ENCODE results near the gene RIPOR2.

RIPOR2 gene

DNA sequence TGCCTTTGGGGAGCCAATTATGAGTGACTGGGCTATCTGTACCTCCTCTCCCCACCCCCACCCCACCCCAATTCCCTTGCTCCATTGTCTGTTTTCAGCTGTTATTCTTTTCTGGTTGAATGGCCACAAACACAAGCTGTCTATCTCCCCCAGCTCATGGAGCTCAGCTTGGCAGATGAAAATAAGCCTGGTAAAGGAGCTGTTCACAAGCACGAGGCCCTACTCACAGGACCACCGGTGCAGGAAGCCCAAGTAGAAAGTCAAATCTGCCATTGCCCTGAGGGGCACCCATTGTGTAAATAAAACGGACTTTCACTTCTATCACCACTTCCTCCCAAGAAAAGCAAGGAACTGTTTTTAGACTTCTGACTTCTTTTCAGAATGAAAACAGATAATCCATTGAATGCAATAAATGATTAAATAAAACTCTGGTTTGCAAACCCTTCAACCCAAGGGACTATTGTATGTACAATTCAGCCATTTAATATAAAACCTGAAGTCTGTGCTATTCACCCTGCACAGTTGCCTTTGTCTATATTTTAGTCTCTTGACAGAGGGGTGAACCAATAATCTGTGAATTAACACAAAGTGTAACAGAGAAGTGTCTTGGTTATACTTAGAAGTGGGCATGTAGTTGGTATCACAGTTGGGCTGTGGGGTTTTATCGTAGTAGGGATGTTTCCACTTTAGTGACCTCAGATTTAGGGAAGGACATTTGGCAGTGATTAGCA, 27.7 kb downstream of the RIPOR2 start:
- DNase-seq (ENCODE audit: low read depth in 1 of 2, low spot score in 1 of 2): no peak

DNA sequence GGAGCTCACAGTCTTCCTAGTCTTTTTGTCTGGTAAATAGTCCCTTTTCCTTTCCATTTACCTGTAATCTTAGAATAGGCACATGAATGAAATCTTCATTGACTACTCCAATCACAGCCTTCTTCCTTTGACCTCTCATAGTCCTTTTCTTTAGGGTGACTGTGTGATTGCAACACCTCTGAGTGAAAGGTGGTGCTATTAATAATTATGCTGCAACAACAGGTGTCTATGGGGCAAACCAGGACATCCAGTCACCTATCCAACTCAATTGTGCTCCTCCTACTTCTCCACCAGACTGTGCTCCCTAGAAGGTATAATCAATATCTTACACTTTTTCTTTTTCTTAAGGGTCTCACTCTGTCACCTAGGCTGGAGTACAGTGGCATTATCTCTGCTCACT, 29.4 kb downstream of the RIPOR2 start:
- no peak for DNase-seq (ENCODE audit: low read depth in 1 of 2, low spot score in 1 of 2)

DNA sequence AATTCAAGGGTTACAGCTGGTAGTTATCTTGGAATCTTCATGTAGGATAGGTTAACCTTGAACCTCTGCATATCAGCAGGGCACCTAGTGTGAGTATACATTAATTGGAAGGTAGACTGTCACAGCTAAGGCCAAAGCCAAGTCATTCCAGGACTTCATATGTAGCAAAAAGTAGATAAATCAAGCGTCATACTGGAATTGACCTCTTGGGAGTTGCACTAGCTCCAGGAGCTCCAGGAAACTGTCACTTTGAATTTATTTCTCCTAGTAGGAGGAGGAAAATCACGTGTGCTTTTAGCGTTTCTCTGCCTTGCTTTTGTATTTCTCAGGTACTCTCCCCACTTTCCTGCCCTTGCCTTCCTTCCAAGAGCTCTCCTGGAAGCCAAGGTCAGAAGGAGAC, 30.3 kb downstream of the RIPOR2 start:
- DNase-seq (ENCODE audit: low read depth in 1 of 2, low spot score in 1 of 2): no peak

DNA sequence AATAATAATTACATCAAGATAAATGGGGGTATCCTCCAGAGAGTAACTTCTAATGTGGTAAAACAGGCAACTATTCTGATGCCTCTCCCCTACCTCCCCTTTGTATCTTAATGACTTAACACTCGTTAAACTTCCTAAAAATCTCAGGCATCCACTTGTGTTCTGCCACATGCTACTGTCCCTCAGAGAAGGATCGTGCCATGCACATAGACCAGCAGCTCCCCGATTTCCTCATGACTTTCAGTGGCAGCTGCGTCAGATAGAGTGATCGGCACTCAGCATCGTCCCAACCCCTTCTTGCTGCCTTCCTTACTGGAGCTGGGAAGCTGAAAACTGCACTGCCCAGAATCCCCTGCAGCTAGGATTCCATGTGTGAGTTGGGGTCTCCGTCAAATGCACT, 32.1 kb downstream of the RIPOR2 start:
- no peak for DNase-seq (ENCODE audit: low read depth in 1 of 2, low spot score in 1 of 2)

DNA sequence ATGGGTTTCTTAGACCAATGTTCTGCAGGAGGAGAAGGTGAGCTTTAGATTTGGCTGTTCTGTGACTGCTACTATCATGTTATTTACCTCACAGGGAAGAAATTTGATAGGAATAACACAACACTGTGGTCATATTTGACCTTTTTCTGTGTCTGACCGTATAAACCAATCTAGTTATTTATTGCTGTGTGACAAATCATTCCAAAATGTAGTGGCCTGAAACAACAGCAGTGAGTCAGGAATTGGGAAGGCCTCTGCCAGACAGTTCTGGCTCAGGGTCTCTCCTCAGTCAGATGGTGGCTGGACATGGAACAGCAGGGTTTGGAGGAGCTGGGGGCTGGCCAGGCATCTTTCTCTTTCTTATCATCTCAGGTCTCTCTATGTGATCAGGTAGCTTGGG, 33.0 kb downstream of the RIPOR2 start:
- DNase-seq (ENCODE audit: low read depth in 1 of 2, low spot score in 1 of 2): no peak

DNA sequence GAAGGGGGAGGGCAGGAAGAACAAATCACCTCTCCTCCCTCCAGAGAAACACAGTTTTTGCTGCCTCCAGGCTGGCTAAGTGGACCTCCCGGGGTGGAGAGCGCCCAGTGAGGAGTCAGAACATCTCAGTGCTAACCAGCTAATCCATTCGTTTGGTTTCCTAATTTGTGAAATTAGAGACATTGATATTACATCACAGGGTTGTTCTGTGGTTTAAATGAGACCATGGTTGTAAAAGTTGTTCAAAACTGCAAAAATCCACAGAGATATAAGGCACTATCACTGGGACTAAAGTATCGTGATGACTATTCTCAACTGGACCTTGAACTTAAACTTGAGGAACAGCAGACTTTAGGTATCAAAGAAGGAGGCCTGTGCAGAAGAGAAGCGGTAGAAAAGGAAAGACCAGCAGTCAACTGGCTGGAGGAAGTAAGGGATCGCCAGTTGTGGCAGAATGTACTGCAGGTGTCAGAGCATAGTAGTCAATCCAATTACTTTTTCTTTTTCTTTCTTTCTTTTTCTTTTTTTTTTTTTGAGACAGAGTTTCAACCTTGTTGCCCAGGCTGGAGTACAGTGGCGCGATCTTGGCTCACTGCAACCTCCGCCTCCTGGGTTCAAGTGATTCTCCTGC, 33.9 kb downstream of the RIPOR2 start:
- no peak for DNase-seq (ENCODE audit: low read depth in 1 of 2, low spot score in 1 of 2)

DNA sequence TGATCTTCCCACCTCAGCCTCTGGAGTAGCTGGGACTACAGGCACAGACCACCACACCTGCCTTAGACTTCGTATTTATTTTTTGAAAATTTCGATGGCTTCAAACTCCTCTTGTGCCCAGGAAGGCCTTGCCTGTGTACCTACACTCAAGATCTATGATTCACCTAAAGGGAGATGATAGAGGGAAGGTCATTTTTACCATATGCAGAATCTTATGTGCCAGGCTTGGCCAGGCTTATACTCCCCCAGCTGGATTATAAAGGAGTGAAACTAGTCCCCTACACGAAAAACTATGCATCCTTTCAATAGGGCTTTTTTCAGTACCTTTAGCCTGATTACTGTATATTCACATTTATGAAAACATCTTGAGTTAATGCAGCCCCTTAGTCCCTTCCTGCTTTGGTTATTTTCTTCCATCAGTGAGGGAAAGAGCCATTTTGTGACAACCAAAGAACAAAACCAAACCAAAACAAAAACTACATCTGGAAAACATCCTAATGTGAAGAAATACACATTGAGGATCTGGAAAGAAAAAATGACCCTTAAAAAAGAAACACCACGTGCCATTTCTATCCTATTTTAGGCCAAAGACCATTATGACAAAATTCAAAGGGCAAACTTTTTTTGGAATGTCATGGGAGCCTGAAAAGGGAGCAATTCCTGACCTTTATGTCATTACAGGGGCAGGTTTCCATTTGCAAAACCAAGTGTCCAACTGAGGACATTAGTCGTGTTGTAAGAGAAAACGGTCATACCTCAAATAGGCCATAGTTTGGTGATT, 34.7 kb downstream of the RIPOR2 start:
- DNase-seq (ENCODE audit: low read depth in 1 of 2, low spot score in 1 of 2): no peak

DNA sequence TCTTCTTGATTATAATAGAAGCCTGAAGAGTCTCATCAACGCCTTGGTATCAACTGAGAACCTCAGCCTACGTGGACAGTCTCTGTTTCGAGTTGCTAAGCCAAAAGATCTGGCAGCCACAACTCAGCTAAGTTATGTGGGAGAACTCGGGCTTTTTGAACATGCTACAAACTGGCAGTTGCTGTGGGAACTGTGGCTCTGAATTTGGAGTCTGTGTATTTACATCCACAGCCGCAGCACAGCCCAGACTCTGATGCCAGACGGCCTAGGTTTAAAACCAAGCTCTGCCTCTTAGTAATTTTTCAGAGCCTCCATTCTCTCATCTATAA, 35.8 kb downstream of the RIPOR2 start:
- no peak for DNase-seq (ENCODE audit: low read depth in 1 of 2, low spot score in 1 of 2)

DNA sequence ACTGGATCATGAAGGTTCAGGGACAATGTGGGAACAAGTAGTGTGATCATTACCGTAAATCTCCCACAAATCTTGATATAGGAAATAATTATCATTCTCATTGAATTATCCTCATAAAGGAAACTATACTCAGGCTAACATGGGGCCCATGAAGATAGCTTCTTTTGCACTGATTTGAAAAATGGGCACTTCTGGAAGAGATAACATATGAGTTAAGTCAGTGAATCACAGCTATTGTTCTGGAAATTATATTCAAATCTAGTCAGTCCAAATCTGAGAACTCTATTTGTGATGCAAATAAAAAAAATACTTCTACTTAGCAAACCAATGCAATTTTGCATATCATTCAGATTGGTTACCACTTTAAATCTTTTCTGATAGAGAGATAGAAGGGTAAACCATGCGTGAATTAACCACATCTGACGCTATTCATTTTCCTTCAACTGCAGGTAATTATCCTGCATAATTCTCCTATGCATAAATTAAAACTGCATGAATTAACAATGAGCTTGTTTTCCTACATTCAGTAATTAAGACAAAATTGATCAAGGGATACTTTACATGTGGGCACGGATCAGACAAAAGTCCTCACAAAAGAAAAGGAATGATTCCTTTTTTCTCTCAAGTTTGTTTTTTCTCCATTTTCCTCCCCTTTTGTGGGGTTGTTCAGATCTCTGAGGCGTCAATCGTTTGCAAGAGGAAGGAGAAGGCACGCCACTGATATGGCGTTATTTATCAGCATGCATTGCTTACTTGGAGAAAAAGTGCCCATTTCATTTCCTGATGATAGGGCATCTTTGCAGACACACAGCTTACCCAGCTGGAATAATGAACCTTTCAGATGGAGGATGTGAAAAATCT, 36.4 kb downstream of the RIPOR2 start:
- DNase-seq (ENCODE audit: low read depth in 1 of 2, low spot score in 1 of 2): no peak

DNA sequence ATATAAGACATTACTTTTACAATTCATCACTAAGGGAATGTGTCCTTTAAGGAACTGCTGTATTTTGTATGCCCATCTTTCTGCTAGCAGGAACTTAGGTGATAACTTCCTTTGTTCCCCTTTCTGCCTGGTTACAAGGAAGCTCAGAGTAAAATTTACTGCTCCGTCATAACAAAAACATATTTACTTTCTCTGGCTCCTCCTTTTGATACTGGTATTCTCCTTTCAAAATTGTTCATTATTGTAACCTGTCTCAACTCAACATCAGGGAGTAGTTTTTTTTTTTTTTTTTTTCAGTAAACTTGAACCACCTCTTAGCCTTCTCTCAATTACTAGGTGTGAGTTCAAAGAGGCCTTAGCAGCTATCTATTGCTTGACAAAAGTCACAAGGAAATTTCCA, 37.1 kb downstream of the RIPOR2 start:
- DNase-seq (ENCODE audit: low read depth in 1 of 2, low spot score in 1 of 2): no peak

DNA sequence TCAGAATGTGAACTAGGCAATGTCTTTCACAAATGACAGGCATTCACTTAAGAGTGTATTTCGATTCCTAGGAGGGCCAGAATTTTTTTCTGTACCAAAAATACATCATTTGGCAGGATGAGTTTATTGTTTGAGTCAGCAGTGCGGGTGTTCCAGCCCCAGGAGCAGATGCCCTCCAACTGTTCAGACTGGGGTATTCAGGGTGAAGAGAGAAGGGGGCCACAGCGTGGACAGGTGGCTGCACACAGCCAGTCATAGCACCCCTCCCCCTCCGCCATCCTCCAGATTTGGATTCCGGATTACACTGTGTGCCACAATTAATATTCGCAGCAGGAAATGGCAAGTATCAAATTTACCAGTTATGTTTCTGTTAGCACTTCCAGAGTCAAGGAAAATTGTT, 38.6 kb downstream of the RIPOR2 start:
- DNase-seq (ENCODE audit: low read depth in 1 of 2, low spot score in 1 of 2): no peak

DNA sequence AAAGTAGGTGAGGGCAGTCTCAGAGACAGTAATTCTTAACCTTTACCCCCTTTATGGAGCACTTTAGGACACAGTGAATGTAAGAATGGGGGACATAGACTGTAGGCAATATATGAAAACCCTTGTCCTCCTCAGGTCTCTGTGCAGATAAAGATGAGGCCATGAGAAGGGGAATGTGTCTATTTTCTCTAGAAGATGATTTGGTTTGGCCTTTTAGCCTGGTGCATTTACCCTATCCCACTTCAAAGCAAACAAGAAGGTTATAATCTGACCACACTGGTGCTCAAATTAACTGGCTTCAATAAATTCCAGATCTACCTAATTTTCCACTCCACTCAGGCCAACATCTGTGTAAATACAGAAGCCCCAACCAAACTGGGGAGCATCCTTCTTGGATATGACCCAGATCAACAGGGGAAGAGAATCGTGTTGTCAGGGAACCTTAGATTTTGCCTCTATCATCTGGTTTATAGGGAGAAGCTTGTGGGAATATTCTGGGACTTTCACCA, 42.4 kb downstream of the RIPOR2 start:
- DNase-seq (ENCODE audit: low read depth in 1 of 2, low spot score in 1 of 2): no peak

DNA sequence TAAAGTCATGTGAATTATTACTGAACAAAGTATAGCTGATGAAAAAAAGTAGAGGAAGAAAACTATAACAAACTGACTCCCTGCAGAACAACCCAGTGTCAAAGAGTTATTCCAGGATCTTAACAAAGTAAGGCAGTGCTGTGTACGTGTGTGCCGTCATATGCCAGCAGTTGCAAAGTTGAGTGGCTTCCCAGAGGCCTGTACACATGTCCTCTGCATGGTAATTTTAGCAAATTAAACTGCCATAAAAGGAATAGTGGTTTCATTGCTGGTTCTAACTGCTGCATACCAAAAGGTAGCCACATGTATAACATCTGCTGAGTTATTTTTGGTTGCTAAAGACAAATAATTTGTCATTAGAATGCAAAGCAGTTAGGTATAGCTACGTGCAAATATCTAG, 44.8 kb downstream of the RIPOR2 start:
- DNase-seq (ENCODE audit: low read depth in 1 of 2, low spot score in 1 of 2): no peak

DNA sequence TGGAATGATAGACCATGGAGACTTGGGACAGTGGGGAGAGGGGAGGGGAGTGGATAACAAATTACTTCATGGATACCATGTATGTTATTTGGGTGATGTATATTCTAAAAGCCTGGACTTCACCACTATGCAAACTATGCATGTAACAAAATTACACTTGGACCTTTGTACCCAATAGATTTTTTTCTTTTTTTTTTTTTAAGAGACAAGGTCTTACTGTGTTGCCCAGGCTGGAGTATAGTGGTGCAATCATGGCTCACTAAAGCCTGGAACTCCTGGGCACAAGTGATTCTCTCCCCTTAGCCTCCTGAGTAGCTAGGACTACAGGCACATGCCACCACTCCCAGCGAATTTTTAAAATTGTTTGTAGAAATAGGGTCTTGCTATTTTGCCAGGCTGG, 45.3 kb downstream of the RIPOR2 start:
- DNase-seq (ENCODE audit: low read depth in 1 of 2, low spot score in 1 of 2): no peak

DNA sequence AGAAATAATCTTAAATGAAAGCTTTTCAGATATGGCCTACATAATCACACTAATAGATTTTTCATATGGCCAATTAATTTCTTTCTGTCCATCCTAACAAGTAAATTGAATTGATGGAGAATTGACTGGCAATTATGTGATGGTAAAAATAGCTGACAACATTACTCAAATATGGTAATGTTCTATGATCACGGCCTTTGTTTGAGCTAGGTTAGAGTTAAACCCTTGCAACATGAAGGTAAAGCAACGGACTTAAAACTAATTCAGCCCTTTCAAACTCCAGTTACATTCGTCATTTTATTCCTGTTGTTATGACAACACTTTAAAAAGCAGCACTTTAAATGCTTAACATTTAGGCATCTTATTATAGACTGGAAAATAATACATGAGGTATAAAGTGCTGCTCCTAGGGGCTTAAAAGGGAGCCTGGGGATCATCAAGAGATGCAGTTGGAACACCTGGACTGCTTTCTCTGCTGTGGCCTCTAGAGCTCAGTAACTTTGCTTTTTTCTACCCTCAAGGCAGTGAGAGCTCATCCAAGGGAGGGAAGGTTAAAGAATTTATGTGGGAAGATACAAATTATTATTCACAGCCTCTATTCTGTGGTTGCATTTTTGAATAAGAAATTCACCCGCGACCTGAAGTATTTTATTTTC, 46.9 kb downstream of the RIPOR2 start:
- DNase-seq (ENCODE audit: low read depth in 1 of 2, low spot score in 1 of 2): no peak

DNA sequence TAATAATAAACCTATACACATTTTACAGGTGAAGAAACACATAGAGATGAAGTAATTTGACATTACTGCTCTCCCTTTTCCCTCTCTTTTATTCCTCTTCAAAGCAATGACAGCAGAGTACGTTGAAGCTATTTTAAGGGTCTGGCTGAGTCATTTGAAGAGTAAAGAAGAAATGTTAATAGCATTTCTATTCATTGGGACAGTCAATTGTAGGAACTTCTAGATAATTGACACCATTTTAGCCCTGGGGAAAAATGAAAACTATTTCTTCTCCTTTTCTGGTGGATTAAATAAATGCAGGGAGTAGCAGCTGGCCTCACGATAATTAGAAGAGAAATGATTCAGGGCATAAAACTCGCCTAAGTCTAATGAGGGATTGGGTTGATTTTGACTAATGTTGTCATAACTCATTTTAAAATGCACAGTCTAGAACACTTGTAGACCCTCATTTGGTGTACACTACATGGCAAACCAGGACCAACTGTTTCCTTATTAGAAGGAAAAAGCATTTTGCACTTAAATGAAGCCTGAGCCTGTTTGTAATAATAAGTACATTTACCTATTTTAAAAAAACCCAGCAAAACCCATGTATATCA, 48.1 kb downstream of the RIPOR2 start:
- no peak for DNase-seq (ENCODE audit: low read depth in 1 of 2, low spot score in 1 of 2)

DNA sequence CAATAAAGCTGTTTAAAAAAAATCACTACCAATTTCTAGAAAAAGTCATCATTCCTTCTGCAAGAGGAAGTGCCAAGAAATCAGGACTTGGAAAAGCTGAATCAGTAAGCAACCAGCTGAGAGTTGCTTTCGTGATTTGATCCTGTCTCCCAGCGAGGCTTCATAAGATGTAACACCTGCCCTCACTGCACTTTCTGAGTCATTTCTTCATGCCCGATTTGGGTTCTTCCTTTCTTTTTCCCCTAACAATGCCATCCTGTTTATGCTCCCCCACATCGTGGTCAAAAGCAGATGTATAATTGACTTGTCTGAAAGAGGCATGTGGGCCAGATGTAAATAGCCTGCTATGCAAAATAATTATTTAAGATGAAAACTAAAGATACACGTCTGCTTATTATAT, 52.1 kb downstream of the RIPOR2 start:
- no peak for DNase-seq (ENCODE audit: low read depth in 1 of 2, low spot score in 1 of 2)

DNA sequence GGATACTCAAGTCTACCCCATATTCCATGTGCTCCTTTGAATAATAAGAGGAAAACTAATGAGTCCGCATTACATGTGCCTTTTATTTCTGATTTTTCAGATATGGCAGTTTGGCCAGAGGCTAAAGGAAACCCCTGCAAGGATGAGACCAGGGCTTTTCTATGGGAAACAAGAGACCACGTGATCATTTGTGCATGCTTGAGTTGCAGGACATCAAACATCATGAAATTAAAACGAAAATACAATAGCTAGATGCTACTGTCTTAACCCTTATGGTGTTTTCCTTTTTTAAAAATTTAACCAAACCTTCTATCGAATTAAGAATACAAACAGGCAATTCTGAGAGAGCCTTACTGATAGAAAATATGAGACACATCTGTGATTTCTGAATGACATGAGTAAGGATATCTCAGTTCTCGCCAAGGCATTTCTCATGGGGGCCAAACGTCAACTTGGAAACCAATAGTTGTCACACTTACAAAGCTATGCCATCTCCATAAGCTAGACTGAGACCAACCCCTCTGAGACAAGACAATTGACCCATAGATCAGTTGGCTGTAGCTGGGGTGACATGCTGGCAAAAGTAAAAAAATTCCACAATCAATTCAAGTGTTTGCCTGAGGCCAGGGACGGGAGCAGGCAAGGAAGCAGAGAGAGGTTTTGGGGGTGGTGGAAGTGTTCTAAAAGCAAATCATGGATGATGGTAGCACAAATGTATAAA, 52.8 kb downstream of the RIPOR2 start:
- DNase-seq (ENCODE audit: low read depth in 1 of 2, low spot score in 1 of 2): no peak

DNA sequence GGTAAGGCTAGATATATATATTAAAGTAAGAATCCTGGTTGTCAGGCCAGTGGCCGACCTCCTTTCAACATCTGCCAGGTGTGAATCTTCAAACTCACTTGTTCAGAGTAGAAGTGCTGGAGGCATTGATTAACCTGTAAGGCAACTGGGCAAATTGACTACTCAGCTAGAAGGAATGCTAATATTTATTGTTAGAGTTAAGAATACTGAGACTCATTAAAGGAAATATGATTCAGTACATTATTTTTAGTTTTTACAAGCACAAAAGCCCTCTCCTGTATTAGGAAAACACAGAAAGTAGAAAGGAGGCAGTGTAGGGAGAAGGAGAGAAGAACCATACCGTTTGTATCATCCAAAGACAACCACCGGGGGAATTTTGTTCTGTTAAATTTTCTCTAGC, 53.5 kb downstream of the RIPOR2 start:
- no peak for DNase-seq (ENCODE audit: low read depth in 1 of 2, low spot score in 1 of 2)

DNA sequence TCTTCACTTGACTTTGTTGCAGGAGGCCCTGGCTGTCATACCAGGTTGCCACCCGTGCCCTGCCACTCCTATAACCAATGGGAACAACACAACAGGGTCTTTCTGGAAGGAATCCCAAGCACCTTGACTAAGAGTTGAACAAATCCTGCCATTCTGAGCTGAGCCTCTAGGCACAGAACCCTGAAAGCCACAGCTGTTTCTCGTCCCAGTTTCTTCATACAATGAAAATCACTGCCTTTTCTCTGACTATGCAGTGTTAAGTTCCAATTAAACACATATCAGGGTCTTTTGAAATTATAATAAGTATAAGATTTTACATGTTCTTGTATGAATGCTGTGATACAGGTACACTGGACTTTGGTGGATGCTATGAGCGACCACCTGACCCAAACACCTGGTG, 54.4 kb downstream of the RIPOR2 start:
- DNase-seq (ENCODE audit: low read depth in 1 of 2, low spot score in 1 of 2): no peak
